Measurements from ENCODE around the gene CARMIL3. TPM values are rescaled to one million over a fixed set of nuclear protein-coding genes. Genes with fewer than 3 reads are reported as not detected.

Gene CARMIL3
- total RNA-seq, 1 donor from 2014 or later: 0.77 TPM

DNA sequence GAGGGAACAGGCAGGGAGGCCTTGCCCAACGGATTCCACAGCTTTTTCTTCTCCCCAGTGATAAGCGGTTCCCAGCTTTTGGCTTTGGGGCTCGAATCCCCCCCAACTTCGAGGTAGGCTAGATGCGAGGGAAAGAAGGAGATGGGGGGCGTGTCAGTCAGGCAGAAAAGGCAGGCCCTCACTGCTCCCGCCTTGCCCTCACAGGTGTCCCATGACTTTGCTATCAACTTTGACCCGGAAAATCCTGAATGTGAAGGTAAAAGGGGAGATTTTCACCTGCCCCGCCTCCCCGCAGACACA is 24.4 kb downstream of the CARMIL3 start:
- no peaks in the 10 kb centered on the region for H3K36me3 ChIP-seq
- no peaks in the 10 kb centered on the region for H3K9me3 Mint-ChIP-seq
- no peaks in the 10 kb centered on the region for H4K20me1 ChIP-seq (ENCODE audit: low read depth)
- no peaks in the 10 kb centered on the region for H3K36me3 Mint-ChIP-seq
- peaks cover 28% of the 10 kb centered on the region for H3K4me1 Mint-ChIP-seq
- H3K27me3 ChIP-seq: peaks cover 9% of the 10 kb centered on the region
- H3K4me2 ChIP-seq: no peak overlapping the region
- H3K9me3 ChIP-seq (ENCODE audit: low read depth): no peaks in the 10 kb centered on the region
- no peak overlapping the region for H3K4me3 ChIP-seq
- H3F3A ChIP-seq (ENCODE audit: low read depth): peaks cover 22% of the 10 kb centered on the region
- H3K27ac Mint-ChIP-seq: no peak overlapping the region
- DNase-seq (ENCODE audit: low spot score): no peak
- TF ChIP-seq, protein P1, sequence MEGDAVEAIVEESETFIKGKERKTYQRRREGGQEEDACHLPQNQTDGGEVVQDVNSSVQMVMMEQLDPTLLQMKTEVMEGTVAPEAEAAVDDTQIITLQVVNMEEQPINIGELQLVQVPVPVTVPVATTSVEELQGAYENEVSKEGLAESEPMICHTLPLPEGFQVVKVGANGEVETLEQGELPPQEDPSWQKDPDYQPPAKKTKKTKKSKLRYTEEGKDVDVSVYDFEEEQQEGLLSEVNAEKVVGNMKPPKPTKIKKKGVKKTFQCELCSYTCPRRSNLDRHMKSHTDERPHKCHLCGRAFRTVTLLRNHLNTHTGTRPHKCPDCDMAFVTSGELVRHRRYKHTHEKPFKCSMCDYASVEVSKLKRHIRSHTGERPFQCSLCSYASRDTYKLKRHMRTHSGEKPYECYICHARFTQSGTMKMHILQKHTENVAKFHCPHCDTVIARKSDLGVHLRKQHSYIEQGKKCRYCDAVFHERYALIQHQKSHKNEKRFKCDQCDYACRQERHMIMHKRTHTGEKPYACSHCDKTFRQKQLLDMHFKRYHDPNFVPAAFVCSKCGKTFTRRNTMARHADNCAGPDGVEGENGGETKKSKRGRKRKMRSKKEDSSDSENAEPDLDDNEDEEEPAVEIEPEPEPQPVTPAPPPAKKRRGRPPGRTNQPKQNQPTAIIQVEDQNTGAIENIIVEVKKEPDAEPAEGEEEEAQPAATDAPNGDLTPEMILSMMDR (IDR thresholded peaks at IDR 0.05): no peak
- TF ChIP-seq EZH2phosphoT487 (IDR thresholded peaks at IDR 0.05): no peak
- no peak for TF ChIP-seq EZH2 (IDR thresholded peaks at IDR 0.05)
- H3K27ac ChIP-seq: no peak overlapping the region
- no peak overlapping the region for H3K9ac ChIP-seq
- peaks cover 32% of the 10 kb centered on the region for H3K4me1 ChIP-seq
- H3K79me2 ChIP-seq (ENCODE audit: low read depth): no peaks in the 10 kb centered on the region
- no peak overlapping the region for H2AFZ ChIP-seq (replicated peaks)
- peaks cover 21% of the 10 kb centered on the region for H3K27me3 Mint-ChIP-seq (ENCODE audit: insufficient read depth, low read depth)
- H3K4me3 Mint-ChIP-seq: no peak overlapping the region

DNA sequence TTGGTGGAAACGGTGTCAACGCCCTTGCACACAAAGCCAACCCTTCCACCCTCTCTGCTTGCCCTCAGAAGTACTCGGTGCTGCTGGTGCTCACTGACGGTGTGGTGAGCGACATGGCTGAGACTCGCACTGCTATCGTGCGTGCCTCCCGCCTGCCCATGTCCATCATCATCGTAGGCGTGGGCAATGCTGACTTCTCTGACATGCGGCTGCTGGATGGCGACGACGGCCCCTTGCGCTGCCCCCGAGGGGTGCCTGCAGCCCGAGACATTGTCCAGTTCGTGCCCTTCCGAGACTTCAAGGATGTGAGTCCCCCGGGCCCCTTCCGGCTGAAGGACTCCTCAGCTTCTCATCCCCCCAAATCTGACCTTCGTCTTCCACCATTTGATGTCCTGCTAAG is 25.3 kb downstream of the CARMIL3 start:
- H3K4me1 Mint-ChIP-seq: peaks cover 32% of the 10 kb centered on the region
- H3K9me3 Mint-ChIP-seq: no peaks in the 10 kb centered on the region
- TF ChIP-seq, protein P1 (IDR thresholded peaks at IDR 0.05): no peak
- TF ChIP-seq EZH2phosphoT487 (IDR thresholded peaks at IDR 0.05) (no peak), EZH2 (IDR thresholded peaks at IDR 0.05) (no peak)
- H2AFZ ChIP-seq (replicated peaks): no peak overlapping the region
- no peak overlapping the region for H3K27ac Mint-ChIP-seq
- peaks cover 22% of the 10 kb centered on the region for H3F3A ChIP-seq (ENCODE audit: low read depth)
- no peaks in the 10 kb centered on the region for H3K36me3 ChIP-seq
- no peak for DNase-seq (ENCODE audit: low spot score)
- no peak overlapping the region for H3K4me2 ChIP-seq
- no peak overlapping the region for H3K27ac ChIP-seq
- peaks cover 37% of the 10 kb centered on the region for H3K4me1 ChIP-seq
- no peaks in the 10 kb centered on the region for H3K79me2 ChIP-seq (ENCODE audit: low read depth)
- H3K9ac ChIP-seq: no peak overlapping the region
- H4K20me1 ChIP-seq (ENCODE audit: low read depth): no peaks in the 10 kb centered on the region
- H3K27me3 ChIP-seq: peaks cover 17% of the 10 kb centered on the region
- H3K36me3 Mint-ChIP-seq: no peaks in the 10 kb centered on the region
- no peak overlapping the region for H3K4me3 ChIP-seq
- no peak overlapping the region for H3K4me3 Mint-ChIP-seq
- peaks cover 25% of the 10 kb centered on the region for H3K27me3 Mint-ChIP-seq (ENCODE audit: insufficient read depth, low read depth)
- H3K9me3 ChIP-seq (ENCODE audit: low read depth): no peaks in the 10 kb centered on the region

DNA sequence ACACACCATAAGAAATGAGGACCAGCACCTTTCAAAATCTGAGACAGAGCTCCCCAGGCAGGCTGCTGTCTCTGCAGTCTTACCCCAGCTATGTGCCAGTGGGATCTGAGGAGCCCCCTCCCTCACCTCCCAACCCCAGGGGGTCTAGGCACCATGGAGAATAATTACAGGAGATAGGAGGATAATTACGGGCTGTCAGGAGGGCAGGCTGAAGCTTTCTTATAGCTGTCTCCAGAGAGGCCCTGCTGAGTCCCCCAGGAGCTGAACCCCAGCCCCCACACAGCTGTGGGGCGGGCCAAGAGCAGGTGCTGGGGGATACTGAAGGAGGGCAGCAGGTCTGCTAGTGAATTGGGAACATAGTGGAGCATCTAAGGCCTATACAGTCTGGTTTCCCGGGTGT is 26.3 kb downstream of the CARMIL3 start:
- no peak overlapping the region for H3K4me2 ChIP-seq
- H3K4me1 Mint-ChIP-seq: peaks cover 34% of the 10 kb centered on the region
- H3K9ac ChIP-seq: no peak overlapping the region
- peak overlapping the region; percentile 28 for H3K4me3 Mint-ChIP-seq
- H3K27ac Mint-ChIP-seq: no peak overlapping the region
- peaks cover 28% of the 10 kb centered on the region for H3K27me3 ChIP-seq
- H3K36me3 ChIP-seq: no peaks in the 10 kb centered on the region
- no peak overlapping the region for H3K4me3 ChIP-seq
- H3K79me2 ChIP-seq (ENCODE audit: low read depth): no peaks in the 10 kb centered on the region
- H3K9me3 ChIP-seq (ENCODE audit: low read depth): no peaks in the 10 kb centered on the region
- DNase-seq (ENCODE audit: low spot score): peak; percentile 15
- no peak overlapping the region for H2AFZ ChIP-seq (replicated peaks)
- H3K27ac ChIP-seq: no peak overlapping the region
- H3K36me3 Mint-ChIP-seq: no peaks in the 10 kb centered on the region
- H3K4me1 ChIP-seq: peaks cover 41% of the 10 kb centered on the region
- no peaks in the 10 kb centered on the region for H4K20me1 ChIP-seq (ENCODE audit: low read depth)
- TF ChIP-seq EZH2phosphoT487 (IDR thresholded peaks at IDR 0.05) (no peak), EZH2 (IDR thresholded peaks at IDR 0.05) (no peak)
- TF ChIP-seq, protein P1 (IDR thresholded peaks at IDR 0.05): no peak
- H3F3A ChIP-seq (ENCODE audit: low read depth): peaks cover 22% of the 10 kb centered on the region
- peaks cover 29% of the 10 kb centered on the region for H3K27me3 Mint-ChIP-seq (ENCODE audit: insufficient read depth, low read depth)
- H3K9me3 Mint-ChIP-seq: no peaks in the 10 kb centered on the region

All from neural progenitor cell (in vitro differentiated cells).